NCI-H2196 (cell line): ENCODE measurements around the gene SLC24A3.
"Not testable (repeated sequence)": the region's sequence is repeated elsewhere in the genome, so short reads cannot be mapped to it uniquely, and the experiment has no call there.

ENCODE experiments used
- DNase-seq: peaks from one replicate; lab custom pipeline; 2025; ENCODE audit not compliant: unreplicated experiment; lab: John Stamatoyannopoulos, UW

The SLC24A3 gene

DNA sequence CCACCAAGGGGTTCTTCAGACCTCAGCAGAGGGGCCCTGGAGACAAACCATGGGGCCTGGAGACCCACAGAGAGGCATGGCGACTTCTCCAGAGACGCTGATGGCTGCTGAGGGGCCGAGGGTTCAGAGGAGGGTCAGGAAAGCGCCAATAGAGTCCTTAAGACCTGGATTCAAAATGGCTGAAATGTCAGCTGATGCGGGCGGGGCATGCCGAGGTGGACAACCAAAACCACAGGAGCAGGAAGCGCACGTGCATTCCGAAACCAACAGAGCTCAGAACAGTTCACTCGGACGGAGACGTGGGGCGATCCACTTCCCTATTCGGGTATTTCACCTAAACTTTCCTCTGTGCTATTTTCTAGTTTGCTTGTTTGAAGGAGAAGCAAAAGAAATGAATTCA, 445.7 kb downstream of the SLC24A3 start:
- DNase-seq = no peak

DNA sequence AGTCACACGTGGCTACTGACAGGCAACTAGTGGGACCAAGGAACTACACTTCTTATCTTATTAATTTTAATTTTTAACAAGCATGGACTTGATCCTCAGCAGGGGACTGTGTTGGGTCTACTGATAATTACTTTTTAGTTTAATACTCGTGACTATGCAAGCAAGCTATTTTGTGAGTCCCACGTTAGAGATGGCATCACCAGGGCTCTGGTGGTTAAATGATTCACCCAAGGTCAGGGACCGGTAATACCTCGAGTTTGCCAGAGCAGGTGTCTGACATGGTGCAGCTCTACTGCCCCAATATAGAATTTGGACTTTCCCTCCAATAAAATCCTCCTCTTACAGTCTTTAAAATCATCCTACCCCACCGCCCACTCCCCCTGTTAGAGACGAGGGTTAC, 447.0 kb downstream of the SLC24A3 start:
- DNase-seq = no peak

DNA sequence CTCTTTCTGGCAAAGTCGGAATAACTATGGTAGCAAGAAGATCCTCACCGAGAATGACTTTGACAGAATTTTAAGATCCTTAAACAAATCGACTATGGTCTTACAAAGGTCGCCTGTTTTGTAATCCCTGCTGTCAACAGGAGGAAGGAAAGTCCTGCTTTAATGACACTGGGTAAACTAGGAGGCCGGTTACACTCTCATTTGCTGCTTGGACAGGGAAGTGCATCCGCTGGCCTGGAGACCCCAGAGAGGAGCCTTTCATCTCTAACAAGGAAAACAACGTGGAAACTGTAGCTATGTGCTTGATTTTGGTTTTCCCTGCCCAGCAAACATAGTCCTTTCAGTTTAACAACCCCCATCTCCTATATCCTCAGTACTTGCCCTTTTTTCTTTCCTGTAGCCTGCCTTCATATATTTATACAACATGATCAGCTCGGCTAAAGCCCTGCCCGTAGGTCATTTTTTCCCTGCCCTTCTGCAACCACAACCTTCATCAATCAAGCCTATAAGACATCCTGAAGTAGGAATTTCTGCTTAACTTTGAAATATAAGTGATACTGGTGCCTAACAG, 448.5 kb downstream of the SLC24A3 start:
- DNase-seq = no peak

DNA sequence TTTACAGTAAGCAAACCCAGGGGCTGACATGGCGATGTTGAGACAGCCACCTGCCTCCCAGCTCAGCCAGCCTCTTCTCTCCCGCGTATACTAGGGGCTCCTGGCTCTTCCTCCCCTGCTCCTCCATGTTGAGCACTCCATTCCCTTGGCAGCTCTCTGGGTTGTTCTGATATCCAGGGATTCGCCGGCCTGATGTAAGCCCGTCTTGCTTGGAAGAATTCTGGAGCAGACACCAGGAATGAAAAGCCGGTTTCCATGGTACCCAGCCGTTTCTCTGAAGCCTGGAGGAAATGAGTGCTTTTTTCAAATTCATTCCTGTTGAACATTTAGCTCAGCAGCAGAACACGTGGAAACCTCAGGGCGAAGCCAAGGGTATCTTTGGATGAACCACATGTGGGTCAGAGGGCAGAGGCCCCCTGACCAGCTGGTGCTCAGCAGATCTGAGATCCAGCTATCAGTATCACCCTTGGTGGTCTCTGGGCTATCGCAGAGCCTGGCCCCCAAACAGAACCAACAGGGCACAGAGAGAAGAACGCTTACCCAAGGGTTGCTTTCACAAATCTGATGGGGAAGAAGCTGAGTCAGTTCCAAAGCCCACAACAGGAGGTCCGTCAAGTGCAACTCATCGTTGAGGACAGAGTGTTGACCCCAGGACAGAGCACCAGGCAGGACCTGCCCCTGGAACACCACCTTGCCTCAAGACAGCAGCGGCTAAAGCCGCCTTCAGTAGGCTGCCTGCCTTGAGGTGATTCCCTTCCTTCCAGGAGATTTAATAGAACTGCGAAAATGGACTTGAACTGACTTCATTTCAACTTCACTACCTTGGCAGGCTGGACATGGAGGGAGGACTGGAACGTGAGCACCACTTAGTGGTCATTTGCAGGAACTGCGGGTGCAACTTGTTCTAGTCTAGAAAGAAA, 449.5 kb downstream of the SLC24A3 start:
- DNase-seq = peak; percentile 82

DNA sequence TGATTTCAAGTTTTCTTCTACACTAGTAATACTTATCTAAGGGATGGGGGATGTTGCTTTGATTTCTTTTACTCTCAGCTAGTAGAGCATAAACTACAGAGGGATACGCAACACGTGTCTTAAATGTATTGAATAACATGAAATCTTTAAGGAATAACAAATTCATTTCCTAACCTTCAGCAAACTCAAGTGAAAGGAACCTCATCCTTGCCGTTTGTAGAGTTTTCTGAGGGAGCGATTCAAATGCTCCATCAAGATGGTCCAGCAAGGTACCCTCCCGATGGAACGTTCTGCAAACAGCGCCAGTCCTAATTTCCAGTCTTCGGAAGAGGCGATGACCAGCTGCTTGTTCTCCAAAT, 450.2 kb downstream of the SLC24A3 start:
- no peak for DNase-seq

DNA sequence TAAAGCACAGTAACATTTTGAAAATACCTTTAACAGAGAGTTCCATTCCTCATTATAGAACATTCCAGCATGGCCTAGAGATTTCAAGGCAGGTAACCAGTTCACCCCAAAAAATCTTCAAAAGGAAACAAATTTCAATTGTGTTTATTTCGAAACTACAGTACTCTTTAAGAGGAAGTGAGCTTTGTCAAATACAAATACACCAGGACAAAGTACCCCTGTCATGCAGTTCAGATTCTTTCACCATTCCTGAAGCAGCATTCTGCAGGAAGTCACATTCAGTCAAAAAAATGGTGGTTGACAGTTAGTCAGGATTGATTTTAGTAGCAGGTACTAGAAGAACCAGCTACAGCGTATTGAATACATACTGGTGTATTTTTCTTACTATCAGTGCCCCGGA, 456.0 kb downstream of the SLC24A3 start:
- DNase-seq = no peak

DNA sequence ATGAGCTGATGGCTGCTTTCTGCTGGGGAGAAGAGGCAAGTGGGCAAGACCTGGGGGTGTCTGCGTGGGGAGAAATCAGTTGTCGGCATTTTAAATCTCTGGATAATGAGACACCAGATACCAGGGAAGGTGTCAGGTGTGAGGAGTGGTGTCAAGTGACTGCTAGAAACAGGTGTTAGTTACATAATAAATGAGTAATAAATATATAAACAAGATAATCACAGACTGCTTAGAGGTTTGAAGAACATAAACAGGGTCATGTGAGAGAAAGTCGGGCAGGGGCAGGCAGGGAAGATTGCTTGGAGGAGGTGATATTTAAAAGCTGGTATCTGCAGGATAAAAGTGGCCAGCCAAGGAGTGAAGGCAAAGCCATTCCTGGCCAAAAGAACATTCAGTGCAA, 458.4 kb downstream of the SLC24A3 start:
- no peak for DNase-seq

DNA sequence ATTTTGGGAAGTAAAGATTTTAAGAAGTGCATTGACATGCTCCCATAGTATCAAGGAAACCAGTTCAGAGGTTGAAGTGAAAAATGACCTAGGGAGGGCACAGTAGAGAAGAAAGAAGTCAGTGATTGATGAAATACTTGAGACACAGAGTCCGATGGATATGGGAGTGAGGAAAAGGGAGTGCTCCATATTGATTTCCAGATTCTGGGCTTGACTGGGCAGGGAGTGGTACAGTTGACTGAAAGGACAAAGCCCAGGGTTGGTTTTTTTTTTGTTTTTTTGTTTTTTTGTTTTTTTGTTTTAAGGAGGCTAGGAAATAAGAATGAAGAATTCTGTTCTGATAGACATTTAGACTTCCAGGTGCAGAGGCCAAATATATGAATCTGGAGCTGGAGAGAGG, 458.9 kb downstream of the SLC24A3 start:
- no peak for DNase-seq

DNA sequence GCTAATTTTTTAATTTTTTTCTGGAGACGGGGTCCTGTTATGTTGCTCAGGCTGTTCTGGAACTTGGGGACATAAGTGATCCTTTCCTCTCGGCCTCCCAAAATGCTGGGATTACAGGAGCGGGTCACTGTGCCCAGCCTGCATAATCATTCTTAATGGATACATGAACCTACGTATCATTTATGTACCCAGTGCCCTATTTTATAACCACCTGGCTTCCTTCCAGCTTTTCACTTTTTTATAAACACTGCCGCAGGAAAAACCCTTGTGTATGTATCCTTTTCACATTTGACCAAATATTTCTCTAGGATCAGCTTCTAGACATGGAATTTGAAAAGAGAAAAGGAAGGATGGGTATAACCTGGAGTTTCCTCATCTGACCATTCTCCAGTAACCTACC, 460.1 kb downstream of the SLC24A3 start:
- no peak for DNase-seq

DNA sequence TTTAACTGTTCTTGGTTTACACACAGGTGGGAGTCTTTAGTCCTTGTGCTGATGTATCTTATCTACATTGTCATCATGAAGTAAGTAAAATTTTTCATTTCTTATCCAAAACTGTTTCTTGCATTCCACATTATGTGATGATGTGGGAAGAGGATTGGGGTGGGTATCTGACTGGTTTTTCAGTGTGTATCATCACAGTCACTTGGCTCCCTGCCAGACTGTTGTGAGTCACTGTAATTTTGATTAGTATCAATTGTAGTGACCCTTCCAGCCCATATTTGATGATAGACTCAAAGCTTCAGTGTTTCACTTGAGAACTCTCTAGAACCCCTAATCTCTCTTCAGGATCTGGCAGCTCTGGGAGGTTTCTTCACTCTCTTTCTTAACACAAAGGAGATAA, 461.1 kb downstream of the SLC24A3 start:
- no peak for DNase-seq

DNA sequence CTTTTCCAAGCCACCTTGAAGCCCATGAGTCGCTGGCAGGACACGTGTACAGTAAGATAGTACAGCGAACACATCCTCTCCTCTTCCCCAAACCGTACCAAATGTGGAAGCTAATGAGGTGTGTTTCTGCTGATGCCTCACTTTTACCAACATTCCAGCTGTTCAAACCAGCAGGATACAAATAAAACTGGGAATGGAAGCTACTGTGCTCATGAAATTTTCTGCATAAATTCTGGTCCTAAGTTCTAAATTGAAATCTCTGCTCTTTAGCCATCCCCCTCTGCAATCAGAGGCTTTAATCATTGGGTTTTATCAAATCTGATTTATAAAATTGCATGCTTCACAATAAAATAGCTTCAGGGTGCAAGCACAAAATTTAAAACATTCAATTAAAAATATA, 463.8 kb downstream of the SLC24A3 start:
- no peak for DNase-seq

DNA sequence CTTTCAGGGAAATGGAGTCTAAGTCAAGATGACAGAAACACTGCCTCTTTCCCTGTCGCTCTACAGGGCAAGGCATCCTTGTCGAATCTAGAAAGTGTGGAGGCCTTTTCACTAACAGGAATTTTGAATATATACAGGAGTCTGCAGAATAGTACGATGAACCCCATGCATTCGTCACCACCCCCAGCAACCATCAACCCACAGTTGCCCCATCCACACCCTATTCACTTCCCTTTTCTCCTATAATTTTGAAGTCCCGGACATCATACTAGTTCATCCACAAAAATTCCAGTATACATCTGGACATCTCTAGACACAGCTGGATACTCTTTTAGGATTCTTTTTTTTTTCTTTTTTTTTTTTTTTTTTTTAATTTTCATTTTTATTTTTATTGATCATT, 464.9 kb downstream of the SLC24A3 start:
- no peak for DNase-seq

DNA sequence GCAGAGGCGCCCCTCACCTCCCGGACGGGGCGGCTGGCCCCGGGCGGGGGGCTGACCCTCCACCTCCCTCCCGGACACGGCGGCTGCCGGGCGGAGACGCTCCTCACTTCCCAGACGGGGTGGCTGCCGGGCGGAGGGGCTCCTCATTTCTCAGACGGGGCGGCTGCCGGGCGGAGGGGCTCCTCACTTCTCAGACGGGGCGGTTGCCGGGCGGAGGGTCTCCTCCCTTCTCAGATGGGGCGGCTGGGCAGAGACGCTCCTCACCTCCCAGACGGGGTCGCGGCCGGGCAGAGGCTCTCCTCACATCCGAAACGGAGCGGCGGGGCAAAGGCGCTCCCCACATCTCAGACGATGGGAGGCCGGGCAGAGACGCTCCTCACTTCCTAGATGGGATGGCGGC, 466.1 kb downstream of the SLC24A3 start:
- not testable (repeated sequence) for DNase-seq

DNA sequence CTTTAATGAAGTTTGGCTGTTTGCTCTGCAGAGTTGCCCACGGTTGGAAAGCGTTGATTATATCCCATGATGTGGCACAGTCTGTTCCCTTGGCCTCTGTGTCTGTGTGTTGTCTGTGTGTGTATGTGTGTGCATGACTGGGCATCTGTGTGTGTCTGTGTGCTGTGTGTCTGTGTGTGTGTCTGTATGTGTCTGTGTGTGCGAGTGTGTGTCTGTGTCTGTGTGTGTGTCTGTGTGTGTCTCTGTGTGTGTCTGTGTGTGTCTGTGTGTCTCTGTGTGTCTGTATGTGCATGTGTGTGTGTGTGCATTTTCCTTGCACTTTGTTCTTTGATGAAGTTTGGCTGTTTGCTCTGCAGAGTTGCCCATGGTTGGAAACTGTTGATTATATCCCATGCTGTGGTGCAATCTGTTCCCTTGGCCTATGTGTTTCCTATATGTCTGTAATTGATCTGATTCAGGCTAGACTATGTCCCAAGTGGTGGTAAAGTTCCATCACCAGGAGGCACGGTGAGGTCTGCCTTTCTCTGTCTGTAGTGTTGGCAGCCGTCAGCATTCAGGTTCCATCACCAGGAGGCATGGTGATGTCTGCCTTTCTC, 467.6 kb downstream of the SLC24A3 start:
- DNase-seq = no peak

DNA sequence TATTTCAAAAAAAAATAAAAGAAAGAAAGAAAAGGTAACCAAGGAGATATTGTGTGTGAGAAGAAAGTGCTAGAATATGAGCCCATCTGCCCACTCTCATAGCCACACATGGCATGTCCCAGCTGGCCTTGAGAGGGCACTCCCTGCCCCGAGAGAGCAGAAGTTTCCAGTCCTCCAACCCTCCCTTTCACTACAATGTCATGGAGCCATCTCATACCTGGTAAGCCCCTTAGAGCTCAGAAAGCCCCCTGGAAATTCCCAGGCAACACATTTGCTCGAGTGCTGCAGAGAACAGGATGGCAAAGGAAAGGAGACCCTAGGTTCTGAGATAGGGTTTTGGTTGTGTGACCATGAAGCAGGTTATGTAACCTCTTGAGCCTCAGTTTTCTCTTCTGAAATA, 469.8 kb downstream of the SLC24A3 start:
- no peak for DNase-seq

DNA sequence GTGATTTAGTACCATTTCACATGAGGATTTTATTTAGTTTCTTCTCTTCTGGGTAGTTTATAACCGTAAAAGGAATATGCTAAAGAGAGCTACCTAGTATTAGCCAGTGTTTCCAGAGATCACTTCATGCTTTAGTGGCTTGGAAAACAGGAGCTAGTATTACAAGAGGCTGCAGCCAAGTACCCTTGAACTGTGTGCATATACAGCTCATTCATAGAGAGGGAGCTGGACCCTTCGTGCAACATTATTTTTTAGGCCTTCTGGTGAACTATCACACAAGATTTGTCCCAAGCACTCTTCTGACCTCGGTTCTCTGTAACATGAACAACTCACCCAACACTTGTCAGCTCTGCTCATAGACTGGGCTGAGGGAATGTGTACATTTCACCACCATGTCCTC, 470.7 kb downstream of the SLC24A3 start:
- peak; percentile 11 for DNase-seq

DNA sequence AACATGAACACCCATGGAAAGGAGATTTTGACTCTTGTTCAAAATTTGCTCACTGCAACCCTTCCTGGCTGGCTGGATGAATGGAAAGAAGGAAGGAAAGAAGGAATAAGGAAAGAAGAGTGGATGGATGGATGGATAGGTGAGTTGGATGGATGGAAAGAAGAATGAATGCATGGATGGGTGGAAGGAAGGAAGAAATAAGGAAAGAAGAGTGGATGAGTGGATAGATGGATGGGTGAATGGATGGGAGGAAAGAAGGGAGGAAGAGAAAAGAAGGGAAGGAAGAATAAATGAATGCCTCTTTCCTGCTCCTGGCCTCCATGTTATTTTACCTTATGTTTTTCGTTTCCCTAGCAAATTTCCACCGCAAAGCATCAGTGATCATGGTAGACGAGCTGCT, 471.4 kb downstream of the SLC24A3 start:
- no peak for DNase-seq

DNA sequence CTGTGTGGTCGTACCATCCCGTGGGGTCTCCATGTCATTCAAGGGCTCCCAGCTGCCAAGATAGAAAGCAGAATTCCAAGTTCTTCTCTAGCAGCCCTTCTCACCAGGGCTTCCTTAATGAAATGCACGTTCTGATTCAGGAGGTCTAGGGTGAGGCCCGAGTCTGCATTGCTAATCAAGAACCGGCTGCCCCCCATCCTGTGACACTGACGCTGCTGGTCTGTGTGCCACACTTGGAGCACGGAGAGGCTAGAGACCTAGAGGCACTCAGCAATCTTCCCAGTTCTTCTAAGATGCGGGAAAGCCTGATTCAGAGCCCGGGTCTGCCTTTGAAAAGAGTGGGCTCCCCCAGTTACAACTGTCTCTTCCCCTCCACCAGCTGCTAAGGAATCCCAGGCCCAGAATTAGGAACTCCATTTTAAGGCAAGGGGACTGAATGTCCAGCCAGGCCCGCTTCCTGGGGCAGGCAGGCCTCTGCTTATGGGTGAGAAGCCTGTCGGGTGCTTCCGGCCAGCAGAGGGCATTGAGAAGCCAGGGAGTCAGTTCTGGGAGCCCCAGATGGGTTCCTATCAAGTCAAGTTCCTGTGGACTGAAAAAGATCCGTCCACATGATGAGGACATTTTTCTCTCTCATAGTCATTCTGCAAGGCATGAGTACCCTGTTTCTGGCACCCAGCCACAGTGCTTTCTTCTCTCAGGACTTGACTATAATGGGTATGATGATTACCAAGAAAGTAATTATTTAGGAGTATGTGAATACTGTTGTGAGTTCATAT, 475.8 kb downstream of the SLC24A3 start:
- DNase-seq = peak; percentile 66

DNA sequence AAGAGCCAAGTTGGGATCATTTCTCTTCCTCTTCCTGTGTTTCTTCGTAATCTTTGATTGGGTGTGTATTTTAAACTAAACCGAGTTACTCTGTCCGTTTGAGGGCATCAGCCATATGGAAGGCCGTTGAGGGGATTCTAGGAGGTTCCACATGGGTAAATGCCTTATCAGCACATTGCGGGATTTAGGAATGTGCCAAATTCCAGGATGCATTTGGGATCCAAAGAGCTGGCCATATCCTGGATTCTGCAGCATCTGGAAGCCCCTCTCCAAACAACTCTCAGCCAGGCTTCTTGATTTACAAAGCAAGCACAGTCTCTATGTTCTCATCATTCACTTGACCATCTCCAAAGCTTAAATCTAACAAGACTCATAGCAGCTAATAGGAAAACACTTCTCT, 478.0 kb downstream of the SLC24A3 start:
- DNase-seq = no peak

DNA sequence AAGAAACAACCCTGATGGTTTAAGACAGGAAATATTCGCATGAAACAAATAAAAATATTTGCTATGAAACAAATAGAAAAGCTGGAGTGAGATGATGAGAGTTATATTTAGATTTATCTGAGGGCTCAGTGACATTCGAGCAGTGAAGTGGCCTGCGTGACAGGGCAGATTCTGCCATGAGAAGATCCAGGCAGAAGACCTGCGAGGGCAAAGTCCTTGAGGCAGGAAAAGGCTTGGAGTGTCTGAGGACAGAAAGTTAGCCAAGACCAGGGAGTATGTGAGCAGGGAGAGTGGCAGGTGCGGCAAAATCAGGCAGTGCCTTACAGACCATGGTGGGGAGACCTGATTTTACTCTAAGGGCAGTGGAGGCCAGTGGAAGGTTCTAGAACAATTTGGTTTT, 478.7 kb downstream of the SLC24A3 start:
- no peak for DNase-seq

DNA sequence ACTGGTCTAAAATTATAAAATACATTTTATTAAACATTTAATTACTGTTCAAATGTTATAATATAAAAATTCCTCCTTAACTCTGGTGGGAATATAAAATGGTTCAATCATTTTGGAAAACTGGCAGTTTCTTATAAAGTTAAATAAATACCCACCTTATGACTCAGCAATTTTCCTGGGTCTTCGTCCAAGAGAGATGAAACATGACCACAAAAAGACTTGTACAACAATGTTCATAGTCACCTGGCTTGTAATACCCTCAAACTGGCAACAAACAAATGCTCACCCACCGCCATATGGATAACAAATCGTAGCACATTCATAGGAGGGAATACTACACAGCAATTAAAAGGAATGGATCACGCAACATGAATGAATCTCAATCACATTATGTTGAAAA, 479.7 kb downstream of the SLC24A3 start:
- DNase-seq = no peak

DNA sequence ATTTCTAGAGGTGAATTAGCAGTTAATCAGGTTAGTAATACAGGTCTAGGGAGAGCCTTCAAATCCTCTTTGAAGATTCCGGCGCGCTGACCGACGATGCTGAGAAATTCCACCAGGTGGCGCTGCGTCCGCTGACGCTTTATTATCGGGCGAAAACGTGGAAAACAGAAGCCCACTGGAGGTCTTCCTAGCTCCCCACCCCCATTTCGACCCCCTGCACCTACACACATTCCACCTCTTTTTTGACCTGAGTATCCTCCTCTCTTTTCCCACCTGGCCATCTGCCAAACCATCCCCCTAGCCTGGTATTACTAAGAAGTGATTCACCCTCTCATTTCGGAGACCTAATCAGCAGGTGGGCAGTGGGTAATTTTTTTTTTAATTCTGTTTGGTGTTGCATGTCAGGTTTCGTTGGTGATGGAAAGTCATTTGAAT, 480.3 kb downstream of the SLC24A3 start:
- peak; percentile 48 for DNase-seq
